GM21576 (cell line): ENCODE measurements around the gene PROCR.
"Not testable (repeated sequence)": the region's sequence is repeated elsewhere in the genome, so short reads cannot be mapped to it uniquely, and the experiment has no call there.

ENCODE experiments used
- ATAC-seq: cut with Tn5 transposase; IDR thresholded peaks from one replicate; pipeline ENCODE4 v1.9.1; 2021; ENCODE audit warnings: mild to moderate bottlenecking, moderate library complexity; ENCODE audit not compliant: unreplicated experiment

PROCR gene

DNA sequence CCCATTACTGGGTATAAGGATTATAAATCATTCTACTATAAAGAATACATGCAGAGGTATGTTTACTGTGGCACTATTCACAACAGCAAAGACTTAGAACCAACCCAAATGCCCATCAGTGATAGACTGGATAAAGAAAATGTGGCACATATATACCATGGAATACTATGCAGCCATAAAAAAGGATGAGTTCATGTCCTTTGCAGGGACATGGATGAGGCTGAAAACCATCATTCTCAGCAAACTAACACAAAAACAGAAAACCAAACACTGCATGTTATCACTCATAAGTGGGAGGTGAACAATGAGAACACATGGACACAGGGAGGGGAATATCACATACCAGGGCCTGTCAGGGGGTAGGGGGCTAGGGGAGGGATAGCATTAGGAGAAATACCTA, 7.3 kb upstream of the PROCR start:
- not testable (repeated sequence) for ATAC-seq

DNA sequence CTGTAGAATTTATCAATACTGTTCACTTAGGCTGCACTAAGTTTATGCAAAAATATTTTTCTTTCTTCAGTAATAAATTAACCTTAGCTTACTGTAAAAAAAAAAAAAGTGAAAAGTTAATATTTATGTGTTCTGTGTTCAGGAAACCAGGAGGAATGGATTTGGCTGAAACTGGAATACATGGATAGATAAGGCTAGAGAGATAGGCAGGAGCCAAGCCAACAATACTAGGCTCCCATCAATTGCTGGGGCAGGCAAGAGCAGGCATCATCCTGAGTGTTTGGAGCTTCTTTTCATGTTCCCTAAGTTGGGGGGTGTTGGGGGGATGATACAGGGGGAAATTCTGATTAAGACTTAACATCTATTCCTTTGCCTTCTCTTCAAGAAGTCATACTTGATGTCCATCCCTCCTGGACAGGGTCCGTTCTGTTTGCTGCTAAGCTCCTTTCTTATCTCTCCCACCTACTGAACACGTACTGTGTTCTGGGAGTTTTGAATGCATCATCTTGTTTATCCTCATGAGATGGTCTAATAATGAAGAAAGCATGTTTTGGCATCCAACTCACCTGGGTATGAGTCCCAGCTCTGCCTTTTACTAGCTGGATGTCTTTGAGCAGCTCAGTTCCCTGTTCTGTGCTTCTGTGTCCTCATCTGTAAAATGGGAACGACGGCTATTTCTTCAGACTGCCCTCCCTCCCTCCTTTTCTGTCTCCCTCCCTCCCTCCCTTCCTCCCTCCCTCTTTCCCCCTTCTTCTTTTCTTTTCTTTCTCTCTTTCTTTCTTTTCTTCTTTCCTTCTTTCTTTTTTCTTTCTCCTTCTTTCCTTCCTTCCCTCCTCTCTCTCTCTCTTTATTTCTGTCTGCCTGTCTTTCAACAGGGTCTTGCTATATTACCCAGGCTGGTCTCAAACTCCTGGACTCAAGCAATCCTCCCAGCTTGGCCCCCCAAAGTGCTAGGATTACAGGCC, 6.4 kb upstream of the PROCR start:
- ATAC-seq: no peak

DNA sequence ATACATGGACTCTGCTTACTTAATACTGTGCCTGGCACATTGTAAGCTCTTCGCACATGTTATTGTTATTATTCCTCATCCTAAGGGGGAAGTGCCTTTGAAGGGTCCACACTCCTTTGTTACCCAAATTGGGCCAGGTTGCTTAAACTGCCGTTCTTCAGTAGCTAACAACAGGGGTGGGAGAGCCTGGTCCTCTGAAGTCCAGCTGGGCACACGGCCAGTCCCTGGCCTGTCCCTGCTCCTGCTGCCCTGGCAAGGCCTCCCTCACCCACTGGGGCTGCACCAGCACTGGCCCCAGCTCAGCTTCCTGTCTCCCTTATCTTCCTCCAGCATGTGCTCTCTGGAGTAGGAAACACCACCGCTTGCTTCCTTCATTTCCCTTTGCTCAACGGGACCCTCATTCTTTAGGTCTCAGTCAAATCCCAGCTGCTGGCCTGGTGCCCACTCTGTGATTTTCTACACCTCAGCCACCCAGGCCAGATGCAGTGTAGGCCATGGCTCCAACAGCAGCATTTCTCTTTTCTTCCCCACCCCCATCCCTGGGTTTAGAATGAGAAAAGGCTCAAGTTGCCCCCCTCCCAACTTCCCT, 5.5 kb upstream of the PROCR start:
- no peak for ATAC-seq

DNA sequence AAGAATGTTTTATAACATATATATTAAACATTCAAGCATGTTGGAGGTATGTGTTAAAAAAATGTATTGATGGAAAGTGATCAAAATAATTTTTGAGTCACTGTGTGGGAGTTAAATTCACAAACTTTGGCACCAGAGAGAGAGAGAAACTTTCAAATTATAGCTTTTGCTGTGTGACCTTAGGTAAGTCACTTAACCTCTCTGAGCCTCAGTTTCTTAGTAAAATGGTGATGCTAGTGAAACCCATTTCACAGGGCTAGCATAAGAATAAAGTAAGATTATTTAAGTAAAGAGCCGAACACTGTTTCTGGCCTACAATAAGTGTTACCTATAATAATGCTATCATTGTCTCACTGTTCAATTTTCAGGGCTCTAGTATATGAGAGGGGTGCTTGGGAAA, 4.1 kb upstream of the PROCR start:
- ATAC-seq: no peak

DNA sequence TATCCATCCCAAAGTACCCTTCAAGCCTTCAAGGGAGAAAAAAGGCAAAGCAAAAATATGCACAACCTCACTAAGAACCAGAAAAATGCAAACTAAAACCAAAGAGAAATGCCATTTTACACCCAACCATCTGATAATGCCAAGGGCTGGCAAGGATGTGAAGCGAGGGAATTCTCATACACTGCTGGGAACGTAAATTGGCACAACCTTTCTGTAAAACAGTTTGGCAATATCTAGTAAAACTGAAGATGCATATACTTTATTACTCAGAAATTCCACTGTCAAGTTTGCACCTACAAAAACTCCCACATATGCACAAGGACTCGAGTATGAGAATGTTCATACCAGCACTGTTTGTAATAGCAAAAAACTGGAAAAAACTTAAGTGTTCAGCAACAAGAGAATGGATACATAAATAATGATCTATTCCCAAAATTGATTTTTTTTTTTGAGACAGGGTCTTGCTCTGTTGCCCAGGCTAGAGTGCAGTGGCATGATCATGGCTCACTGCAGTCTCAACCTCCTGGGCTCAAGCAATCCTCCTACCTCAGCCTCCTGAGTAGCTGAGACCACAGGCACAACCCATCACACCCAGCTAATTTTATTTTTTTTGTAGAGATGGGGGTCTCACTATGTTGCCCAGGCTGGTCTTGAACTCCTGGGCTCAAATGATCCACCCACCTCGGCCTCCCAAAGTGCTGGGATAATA, 3.0 kb upstream of the PROCR start:
- ATAC-seq: not testable (repeated sequence)

DNA sequence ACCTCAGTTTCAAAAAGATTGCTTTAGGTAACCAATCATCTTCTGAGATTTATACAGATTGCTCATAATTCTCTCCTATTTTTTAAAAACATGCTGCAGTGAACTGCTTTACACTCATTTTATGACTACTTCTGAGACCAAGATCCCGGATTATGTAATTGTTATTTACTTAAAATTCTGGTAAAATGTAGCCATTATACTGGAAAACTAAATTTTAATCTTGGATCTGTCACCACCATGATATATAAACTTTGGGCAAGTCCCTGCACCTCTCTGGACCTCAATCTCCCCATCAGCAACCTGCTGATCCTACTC, 477 bp upstream of the PROCR start:
- ATAC-seq: no peak

DNA sequence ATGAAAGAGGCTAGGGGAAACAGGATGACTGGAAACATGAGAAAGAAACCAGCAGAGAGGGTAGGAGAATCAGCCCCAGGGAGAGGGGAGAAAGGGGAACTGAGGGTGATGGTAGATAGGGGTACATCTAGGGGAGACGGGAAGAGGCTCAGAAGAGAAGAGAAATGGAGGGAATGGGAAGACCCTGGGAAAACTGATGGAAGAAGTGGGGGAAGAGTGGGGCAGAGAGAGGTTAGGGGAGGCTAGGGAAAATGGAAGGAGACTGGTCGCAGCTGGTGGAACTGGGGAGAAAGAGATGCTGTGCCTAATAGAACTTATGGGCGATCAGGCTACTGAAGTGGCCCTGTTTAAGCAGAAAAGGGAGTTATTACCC, 548 bp downstream of the PROCR start:
- ATAC-seq: no peak

DNA sequence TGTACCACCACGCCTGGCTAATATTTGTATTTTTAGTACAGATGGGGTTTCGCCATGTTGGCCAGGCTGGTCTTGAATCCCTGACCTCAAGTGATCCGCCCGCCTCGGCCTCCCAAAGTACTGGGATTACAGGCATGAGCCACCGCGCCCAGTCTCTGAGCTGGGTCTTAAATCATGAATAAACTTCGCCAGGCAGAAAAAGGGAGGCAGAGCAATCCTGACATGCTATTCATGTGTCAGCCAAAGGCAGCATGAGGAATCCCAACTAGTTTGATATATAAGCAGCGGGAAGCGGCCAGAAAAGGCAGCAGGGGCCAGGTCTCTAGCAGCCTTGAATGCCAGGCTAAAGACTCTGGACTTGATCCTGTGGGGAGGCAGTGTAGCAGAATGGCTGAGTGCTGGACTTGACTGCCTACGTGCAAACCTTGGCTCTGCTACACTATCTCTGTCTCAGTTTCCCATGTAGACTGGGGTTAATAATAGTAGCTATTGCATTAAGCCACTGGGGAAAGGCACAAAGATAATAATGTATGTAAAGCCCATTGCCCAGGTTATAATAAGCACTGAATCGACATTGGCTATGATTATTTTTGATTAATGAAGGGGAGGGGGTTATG, 1.8 kb downstream of the PROCR start:
- ATAC-seq: no peak

DNA sequence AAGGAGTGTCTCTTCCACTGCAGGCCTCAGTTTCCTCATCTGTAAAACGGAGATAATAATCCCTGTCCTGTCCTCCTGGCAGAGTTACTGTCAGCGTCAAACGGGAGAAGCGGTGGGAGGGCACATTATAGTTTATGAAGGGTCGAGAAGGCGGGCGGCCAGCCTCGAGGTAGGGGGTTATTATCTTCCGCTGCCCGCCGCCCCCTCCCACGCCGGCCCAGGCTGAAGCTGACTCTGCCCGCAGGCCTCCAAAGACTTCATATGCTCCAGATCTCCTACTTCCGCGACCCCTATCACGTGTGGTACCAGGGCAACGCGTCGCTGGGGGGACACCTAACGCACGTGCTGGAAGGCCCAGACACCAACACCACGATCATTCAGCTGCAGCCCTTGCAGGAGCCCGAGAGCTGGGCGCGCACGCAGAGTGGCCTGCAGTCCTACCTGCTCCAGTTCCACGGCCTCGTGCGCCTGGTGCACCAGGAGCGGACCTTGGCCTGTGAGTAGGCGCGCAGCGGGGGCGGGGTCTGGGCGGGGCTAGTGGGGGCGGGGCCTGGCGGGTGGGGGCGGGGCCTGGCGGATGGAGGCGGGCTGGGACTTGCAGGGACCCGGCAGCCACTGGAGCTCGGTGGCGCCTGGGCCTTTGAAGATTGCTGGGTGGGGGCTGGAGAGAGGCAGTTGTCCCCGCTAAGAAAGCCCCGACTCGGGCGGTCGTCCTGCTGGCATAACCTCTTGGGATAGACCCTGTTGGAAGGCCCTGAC, 2.8 kb downstream of the PROCR start:
- no peak for ATAC-seq

DNA sequence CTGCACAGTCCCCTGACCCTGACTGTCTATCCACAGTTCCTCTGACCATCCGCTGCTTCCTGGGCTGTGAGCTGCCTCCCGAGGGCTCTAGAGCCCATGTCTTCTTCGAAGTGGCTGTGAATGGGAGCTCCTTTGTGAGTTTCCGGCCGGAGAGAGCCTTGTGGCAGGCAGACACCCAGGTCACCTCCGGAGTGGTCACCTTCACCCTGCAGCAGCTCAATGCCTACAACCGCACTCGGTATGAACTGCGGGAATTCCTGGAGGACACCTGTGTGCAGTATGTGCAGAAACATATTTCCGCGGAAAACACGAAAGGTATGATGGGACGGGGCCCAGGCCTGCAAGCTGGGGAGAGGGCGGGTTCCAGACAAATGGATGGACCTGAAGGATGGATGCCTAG, 4.3 kb downstream of the PROCR start:
- ATAC-seq: no peak

DNA sequence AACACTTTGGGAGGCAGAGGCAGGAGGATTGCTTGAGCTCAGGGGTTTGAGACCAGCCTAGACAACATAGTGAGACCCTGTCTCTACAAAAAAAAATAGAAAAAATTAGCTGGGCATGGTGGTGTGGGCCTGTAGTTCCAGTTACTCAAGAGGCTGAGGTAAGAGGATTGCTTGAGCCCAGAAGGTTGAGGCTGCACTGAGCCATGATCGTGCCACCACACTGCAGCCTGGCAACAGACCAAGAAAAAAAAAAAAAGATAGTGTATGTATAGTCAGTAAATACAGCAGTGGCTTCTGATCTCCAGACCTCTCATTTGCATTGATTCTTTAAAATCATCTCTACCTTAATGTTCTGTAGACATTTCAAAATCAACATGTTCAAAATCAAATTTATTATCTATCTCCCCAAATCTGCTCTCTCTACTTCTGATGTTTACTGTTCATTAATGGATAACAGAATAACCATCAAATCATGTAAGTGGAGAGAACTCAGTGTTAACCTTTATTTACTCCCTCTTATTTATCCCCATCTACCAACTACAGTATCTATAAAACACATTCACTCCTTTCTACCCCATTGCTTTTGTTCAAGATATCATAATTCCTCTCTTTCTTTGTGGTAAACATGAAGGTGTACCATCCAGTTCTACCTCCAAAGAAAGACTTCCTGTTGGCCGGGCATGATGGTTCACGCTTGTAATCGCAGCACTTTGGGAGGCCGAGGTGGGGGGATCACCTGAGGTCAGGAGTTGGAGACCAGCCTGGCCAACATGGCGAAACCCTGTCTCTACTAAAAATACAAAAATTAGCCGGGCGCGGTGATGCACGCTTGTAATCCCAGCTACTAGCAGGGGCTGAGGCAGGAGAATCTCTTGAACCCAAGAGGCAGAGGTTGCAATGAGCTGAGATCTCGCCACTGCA, 7.7 kb downstream of the PROCR start:
- ATAC-seq: no peak

DNA sequence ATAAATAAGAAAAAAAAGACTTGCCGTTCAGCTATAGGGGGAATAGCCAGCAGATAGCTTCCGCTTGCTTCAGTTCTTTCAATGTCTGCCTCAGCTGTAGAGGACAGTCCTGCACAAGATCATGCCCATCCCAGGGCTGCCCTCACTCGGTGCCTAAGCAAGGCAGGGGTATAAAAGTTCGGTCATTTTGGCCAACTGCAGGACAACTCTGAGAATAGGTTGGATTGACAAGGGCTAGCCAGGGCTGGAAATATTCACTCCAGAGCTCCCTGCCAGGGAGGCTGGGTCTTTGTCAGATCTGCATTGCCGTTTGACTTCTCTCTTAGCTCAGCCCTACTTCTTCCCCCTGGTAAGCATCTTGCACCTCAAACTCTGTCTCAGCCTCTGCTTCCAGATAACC, 8.4 kb downstream of the PROCR start:
- ATAC-seq: no peak

DNA sequence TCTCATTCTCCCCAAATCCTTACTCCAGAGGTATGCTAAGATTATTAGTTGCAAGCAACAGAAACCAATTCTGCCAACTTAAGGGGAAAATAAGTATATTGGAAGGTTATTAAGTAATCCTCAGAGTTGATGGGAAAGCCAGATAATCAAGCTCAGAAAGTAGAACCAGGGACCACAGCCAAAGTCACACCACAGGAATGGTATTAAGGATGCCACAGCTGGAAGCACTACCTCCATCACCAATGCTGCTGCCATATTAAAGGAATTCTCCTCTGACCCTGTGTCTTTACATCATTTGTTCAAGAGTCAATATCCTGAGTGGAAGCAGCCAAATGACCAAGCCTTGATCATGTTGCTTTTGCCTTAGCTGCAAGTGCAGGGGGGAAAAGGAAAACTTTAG, 9.9 kb downstream of the PROCR start:
- no peak for ATAC-seq

DNA sequence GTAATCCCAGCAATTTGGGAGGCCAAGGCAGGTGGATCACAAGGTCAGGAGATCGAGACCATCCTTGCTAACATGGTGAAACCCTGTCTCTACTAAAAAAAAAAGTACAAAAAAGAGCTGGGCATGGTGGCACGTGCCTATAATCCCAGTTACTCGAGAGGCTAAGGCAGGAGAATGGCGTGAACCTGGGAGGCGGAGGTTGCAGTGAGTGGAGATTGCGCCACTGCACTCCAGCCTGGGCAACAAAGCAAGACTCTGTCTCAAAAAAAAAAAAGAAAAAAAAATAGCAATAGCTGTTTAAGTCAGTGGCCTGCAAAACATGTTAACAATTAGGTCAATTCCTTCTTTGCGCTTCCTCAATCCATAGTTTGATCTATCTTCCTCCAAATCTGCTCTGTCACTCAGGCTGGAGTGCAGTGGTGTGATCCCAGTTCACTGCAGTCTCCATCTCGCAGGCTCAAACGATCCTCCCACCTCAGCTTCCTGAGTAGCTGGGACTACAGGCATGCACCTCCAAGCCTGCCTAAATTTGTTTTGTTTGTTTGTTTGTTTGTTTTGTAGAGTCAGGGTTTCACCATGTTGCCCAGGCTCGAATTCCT, 14.9 kb downstream of the PROCR start:
- ATAC-seq: not testable (repeated sequence)

DNA sequence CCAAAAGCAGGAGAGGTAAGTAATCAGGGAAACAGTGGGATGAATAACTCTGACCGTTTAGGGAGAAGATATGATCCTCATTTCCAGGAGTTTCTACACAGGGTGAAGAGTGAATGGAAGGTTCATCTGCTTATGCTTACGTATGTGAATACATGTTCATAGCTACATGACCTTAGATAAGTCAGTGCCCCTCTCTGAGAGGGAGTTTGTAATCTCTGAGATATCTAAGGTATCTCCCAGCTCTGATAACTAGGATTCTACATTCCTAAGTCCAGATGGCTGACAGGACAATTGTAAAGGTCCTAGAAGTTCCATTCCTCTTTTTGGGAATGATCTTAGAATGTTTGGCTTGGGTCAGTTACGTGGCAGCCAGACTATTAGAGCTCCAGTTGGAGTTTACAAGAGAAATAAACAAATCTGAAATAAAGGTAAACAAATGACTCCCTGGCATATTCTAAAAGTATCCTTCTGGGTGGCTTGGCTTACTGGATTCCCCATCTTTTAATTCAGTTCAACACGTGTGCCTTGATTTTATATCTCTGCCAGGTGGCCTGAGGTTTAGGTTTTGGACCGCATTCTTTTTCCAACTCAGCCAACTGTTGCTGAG, 15.8 kb downstream of the PROCR start:
- ATAC-seq: no peak

DNA sequence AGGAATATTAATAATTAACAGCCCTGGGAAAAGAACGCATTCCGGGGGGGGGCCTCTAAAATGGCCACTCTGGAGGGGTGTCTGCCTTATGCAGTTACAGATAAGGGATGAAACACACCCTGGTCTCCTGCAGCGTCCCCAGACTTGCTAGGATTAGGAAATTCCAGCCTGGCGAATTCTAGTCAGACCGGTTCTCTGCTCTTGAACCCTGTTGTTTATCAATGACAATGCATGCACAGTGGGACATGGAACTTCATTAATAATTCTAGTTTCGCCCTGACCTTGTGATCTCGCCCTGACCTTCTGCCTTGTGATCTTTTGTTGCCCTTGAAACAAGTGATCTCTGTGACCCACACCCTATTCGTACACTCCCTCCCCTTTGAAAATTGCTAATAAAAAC, 17.4 kb downstream of the PROCR start:
- ATAC-seq: not testable (repeated sequence)

DNA sequence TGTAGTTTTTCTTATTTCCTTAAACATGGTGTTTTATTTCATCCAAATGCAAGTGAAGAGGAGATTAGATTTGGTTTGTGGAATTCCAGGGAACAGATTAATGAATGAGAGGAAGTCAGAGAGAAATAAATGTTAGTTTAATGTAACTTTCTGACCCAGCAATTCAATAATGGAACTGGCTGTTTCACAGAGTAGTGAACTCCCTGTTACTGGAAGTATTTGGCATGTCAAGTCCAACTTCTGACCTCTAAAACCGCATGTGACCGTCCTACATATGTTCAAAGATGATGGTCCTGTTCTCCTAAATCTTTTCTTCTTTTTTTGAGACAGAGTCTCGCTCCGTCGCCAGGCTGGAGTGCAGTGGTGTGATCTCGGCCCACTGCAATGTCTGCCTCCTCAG, 18.7 kb downstream of the PROCR start:
- ATAC-seq: no peak

DNA sequence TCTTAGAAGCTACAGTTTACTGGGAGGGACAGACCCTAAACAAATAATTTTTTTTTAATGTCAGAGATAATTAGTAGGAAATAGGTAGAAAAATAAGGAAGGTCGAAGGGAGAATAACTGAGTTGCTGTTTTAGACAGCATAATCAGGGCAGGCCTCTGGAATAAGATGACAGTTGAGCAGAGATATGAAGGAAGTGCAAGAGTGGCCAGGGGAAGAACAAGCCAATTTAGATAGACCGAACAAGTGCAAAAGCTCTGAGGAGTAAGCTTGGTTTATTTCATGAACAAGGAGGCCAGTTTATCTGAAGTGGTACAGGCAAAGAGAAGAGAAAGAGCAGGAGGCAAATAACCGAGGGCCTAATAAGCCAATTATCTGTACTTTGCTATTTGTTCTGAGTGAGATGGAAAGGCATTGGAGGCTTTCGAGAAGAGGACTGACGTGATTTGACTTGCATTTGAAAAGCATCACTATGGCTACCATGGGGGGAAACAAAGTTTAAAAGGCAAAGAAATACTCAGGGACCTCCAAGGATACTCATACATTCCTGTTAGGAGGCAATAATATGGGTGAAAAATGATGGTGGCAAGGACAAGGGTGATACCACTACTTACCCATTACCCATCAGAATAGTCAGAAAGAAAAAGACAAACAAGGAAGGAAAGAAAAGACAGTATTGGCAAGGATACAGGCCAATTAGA, 19.7 kb downstream of the PROCR start:
- ATAC-seq: no peak
